ENCODE measurements around the gene PTMS. TPM values are rescaled to one million over a fixed set of nuclear protein-coding genes. Genes with fewer than 3 reads are reported as not detected.

The PTMS gene
- total and polyA plus RNA-seq, 2 of the 13 experiments (the other 11 are each of a cell fraction or from before 2014, with no cell fraction given) = 40.5 to 82.4 TPM

GRCh38 chr12:6723607-6724408, 42.4 kb upstream of the PTMS start, which contains the start of gene COPS7A:
Gene COPS7A, plus strand, starts transcription at chr12:6724046. Its CDS starts 611 bp downstream, at chr12:6724657.
- intact Hi-C loops (cut with micrococcal nuclease; ENCODE audit: unreplicated experiment) = loop anchor here (2.0 kb wide), 1 partner anchor 35 kb away; the partner anchor contains the start of gene ZNF384
- DNase-seq (ENCODE audit: low spot score) (peak; percentile 97), FAIRE-seq (peak; percentile 94), ATAC-seq (peak; percentile 97)
- Histone ChIP-seq H3K27me3 (ENCODE audit: control insufficient read depth in 1 of 2, insufficient read depth in 2 of 2, low read length in 2 of 2) (no peaks in the 10 kb centered on the region), H3K4me3 (replicated peaks in 1 of 3; ENCODE audit: insufficient read depth in 1 of 3, low read depth in 2 of 3, low read length in 3 of 3) (peak within 1 kb of the TSS; percentile 65 to 93 (median 74)), H3K36me3 (replicated peaks in 1 of 2; ENCODE audit: control insufficient read depth in 1 of 2, insufficient read depth in 2 of 2, low read length in 2 of 2) (peaks cover 0 to 10% of the 10 kb centered on the region in 2 experiments; a peak in 1 of 5 replicates), H3K4me2 (ENCODE audit: low read depth, low read length) (peak within 1 kb of the TSS; percentile 98), H3K9me3 (ENCODE audit: low read length) (no peaks in the 10 kb centered on the region), H4K20me1 (ENCODE audit: insufficient read depth, low read length) (no peaks in the 10 kb centered on the region), H3K79me2 (ENCODE audit: insufficient read depth, low read length) (peaks cover 3% of the 10 kb centered on the region), H2AFZ (ENCODE audit: low read length) (peak within 1 kb of the TSS; percentile 93), H3K9ac (ENCODE audit: insufficient read depth, low read depth, low read length) (peak within 1 kb of the TSS; percentile 85), H3K4me1 (ENCODE audit: insufficient read depth, low read length) (peaks cover 31% of the 10 kb centered on the region), H3K27ac (ENCODE audit: extremely low read length, insufficient read depth, low read length) (peak within 1 kb of the TSS; percentile 82)
- no TSS peak for BruUV-seq (replicated peaks)
- 2% methylated on average over 37 of the region's 49 CpGs for WGBS (ENCODE audit: low lambda C conversion rate)
- POLR2A ChIA-PET = interaction anchor here (0.5 to 2.6 kb wide), 38 partner anchors 8 to 388 kb away, joined by 3 to 111 read pairs (median 4); partner anchors contain the start of genes CD4, CDCA3, GAPDH and LTBR
- in situ Hi-C loops (cut with HindIII; ENCODE audit: extremely low pct_ligation_motif_present, low pct_unique_long_range_greater_than_20kb) = no loop called here
- CTCF ChIA-PET (ENCODE audit: low intra/inter-chr PET ratio, low total read pairs) = no interaction called here
- TF ChIP-seq TOE1 (CRISPR knock-in tag; IDR thresholded peaks at IDR 0.05) (0 out of 2 replicates have a peak, but pooled peaks have one; percentile 42), ZNF10 (CRISPR knock-in tag; IDR thresholded peaks at IDR 0.05; ENCODE audit: borderline replicate concordance, low read depth) (no peak), ZNF800 (CRISPR knock-in tag; IDR thresholded peaks at IDR 0.05) (0 out of 2 replicates have a peak, but pooled peaks have one; percentile 60), TGIF2 (CRISPR knock-in tag; IDR thresholded peaks at IDR 0.05) (0 out of 2 replicates have a peak, but pooled peaks have one; percentile 63), JDP2 (CRISPR knock-in tag; IDR thresholded peaks at IDR 0.05; ENCODE audit: borderline replicate concordance) (no peak; the same call in 1 of the 2 replicates), NAIF1 (CRISPR knock-in tag; IDR thresholded peaks at IDR 0.05; ENCODE audit: borderline replicate concordance) (peak; percentile 96), CCAR2 (optimal IDR thresholded peaks at IDR 0.05; ENCODE audit: low read depth, low read length) (peak; percentile 85), ZNF616 (CRISPR knock-in tag; IDR thresholded peaks at IDR 0.05; ENCODE audit: low read depth) (peak; percentile 97), TMF1 (CRISPR knock-in tag; IDR thresholded peaks at IDR 0.05; ENCODE audit: low read depth) (no peak), MBD4 (IDR thresholded peaks at IDR 0.05; ENCODE audit: borderline replicate concordance, low read length) (no peak), ZNF615 (CRISPR knock-in tag; IDR thresholded peaks at IDR 0.05; ENCODE audit: borderline replicate concordance) (peak; percentile 95; the same call in 1 of the 2 replicates), ZBTB10 (CRISPR knock-in tag; IDR thresholded peaks at IDR 0.05; ENCODE audit: borderline replicate concordance) (no peak), HOXA9 (CRISPR knock-in tag; IDR thresholded peaks at IDR 0.05; ENCODE audit: borderline replicate concordance) (no peak), ZNF484 (CRISPR knock-in tag; IDR thresholded peaks at IDR 0.05; ENCODE audit: borderline replicate concordance, low read depth) (no peak), ZNF83 (CRISPR knock-in tag; IDR thresholded peaks at IDR 0.05; ENCODE audit: borderline replicate concordance) (peak; percentile 77; the same call in 1 of the 2 replicates), JUN (CRISPR knock-in tag; IDR thresholded peaks at IDR 0.05) (peak; percentile 19; the same call in 1 of the 2 replicates), MED8 (CRISPR knock-in tag; IDR thresholded peaks at IDR 0.05; ENCODE audit: insufficient replicate concordance) (peak; percentile 73)

Data from HepG2 (cell line).